ENCODE data around the gene PPP1R26.

DNA sequence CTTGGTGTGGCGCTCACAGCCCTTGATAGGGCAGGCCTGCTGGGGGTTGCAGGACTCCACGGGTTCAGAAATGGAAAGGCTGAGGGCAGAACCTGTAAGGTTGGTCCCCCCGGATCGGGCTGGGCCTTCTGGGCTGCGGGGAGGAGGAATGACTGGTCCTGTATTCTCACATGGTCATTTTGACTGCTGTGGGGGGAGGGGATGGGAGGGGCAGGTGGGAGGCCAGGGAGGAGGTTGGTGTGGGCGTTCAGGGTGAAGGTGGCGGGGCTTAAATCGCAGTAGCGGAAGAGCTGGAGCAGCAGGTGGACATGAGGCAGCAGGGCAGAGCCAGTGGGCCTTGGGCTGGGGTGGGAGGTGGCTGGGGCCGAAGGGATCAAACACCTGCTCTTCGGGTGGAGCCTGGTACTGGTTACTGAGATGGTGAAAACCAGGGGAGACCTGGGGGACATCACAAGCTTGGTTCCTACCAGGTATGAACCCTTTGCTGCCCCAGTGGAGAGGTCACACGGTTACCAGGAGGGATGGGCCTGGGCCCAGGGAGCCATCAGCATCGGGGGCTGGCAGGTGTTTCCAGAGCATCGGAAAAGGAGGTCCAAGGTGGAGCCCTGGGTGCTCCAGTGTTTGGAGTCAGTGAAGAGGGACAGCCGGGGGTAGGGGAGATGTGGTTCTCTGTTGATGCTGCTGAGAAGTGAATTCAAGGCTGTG is 22.7 kb downstream of the PPP1R26 start:
- TF ChIP-seq, protein P1, sequence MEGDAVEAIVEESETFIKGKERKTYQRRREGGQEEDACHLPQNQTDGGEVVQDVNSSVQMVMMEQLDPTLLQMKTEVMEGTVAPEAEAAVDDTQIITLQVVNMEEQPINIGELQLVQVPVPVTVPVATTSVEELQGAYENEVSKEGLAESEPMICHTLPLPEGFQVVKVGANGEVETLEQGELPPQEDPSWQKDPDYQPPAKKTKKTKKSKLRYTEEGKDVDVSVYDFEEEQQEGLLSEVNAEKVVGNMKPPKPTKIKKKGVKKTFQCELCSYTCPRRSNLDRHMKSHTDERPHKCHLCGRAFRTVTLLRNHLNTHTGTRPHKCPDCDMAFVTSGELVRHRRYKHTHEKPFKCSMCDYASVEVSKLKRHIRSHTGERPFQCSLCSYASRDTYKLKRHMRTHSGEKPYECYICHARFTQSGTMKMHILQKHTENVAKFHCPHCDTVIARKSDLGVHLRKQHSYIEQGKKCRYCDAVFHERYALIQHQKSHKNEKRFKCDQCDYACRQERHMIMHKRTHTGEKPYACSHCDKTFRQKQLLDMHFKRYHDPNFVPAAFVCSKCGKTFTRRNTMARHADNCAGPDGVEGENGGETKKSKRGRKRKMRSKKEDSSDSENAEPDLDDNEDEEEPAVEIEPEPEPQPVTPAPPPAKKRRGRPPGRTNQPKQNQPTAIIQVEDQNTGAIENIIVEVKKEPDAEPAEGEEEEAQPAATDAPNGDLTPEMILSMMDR (IDR thresholded peaks at IDR 0.05; ENCODE audit: insufficient read depth, low read length): no peak
- TF ChIP-seq GABPA (IDR thresholded peaks at IDR 0.05; ENCODE audit: low read depth): no peak
